ENCODE data around the gene HMCN1.

Gene HMCN1

DNA sequence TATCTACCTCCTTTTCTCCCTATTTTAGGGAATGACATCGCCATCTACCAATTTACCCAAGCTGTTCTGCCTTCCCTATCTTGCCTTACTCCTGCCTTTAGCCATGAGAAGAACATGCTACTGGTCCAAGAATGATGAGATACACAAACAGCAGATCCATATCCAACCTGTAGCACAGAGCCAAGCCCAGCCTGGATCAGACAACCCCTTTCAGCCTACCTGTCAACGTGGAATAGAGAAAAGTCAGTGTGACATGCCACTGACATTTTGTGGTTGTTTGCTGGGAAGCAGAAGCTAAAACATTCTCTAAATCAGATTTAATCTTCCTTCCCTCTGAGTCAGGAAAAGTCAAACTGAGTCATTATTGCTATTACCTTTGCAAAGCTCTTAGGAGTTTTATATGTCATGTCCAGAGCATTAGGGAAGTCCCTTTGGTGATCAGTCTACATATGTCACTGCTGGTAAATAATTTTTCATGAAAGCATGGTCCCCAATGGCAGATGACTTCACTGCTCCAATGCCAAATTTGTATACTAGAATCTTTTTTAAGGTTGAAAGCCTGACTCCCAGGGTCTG, 497.8 kb downstream of the HMCN1 start:
- no peak overlapping the region for H3K4me3 ChIP-seq (ENCODE audit: low read depth, low read length, poor library complexity, severe bottlenecking)
- H4K20me1 ChIP-seq (ENCODE audit: insufficient read depth, low read length), result no peaks in the 10 kb centered on the region
- no peak overlapping the region for H3K4me2 ChIP-seq (ENCODE audit: low read length)
- TF ChIP-seq, protein P1, sequence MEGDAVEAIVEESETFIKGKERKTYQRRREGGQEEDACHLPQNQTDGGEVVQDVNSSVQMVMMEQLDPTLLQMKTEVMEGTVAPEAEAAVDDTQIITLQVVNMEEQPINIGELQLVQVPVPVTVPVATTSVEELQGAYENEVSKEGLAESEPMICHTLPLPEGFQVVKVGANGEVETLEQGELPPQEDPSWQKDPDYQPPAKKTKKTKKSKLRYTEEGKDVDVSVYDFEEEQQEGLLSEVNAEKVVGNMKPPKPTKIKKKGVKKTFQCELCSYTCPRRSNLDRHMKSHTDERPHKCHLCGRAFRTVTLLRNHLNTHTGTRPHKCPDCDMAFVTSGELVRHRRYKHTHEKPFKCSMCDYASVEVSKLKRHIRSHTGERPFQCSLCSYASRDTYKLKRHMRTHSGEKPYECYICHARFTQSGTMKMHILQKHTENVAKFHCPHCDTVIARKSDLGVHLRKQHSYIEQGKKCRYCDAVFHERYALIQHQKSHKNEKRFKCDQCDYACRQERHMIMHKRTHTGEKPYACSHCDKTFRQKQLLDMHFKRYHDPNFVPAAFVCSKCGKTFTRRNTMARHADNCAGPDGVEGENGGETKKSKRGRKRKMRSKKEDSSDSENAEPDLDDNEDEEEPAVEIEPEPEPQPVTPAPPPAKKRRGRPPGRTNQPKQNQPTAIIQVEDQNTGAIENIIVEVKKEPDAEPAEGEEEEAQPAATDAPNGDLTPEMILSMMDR (IDR thresholded peaks at IDR 0.05; ENCODE audit: low read length), result no peak
- no peak for TF ChIP-seq EZH2 (IDR thresholded peaks at IDR 0.05; ENCODE audit: borderline replicate concordance, low read length)
- H3K9ac ChIP-seq (ENCODE audit: low read length), result no peak overlapping the region
- H3K9me2 ChIP-seq (ENCODE audit: low read depth, low read length), result no peaks in the 10 kb centered on the region
- H3K36me3 ChIP-seq (ENCODE audit: insufficient read depth, low read length), result no peaks in the 10 kb centered on the region
- H3F3A ChIP-seq (ENCODE audit: insufficient read depth, low read length), result no peaks in the 10 kb centered on the region
- H3K9me3 ChIP-seq (ENCODE audit: low read length), result no peaks in the 10 kb centered on the region
- no peaks in the 10 kb centered on the region for H3K27me3 ChIP-seq (ENCODE audit: insufficient read depth, low read length)
- no peak overlapping the region for H2AFZ ChIP-seq (ENCODE audit: low read length)
- H3K79me2 ChIP-seq (ENCODE audit: insufficient read depth, low read length), result no peaks in the 10 kb centered on the region
- no peaks in the 10 kb centered on the region for H3K4me1 ChIP-seq (ENCODE audit: insufficient read depth, low read length, severe bottlenecking)
- H3K27ac ChIP-seq (ENCODE audit: low read depth, low read length, poor library complexity, severe bottlenecking), result no peak overlapping the region

DNA sequence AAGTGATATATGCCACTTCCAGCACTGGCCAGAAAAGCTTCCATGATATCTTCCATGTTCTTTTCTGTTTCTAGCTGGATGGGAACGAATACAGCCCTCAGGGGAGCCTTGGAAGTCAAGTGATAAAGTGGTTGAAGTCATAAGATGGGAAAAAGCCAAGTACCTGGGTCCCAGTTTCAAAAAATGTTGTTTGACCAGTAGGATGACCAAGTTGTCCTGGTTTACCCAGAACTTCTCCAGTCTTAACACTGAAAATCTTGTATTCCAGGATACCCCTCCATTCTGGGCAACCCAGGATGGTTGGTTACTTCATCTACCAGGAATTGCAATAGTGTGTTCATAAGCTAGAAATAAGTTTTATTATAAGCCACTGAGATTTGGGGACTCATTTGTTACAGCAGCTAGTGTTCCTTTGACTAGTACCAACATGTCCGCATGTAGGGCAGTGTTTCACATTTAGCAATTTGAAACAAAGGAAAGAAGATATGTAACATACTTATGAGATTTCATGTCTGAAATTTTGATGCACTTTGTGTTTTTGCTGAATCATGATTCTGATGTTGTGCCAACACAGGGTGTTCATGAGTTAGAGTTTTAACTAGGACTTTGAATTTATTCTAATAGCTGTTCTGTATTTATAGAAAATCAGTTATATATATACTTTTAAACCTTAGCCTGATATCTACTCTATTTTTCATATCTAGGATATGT, 500.9 kb downstream of the HMCN1 start:
- no peak overlapping the region for H3K4me3 ChIP-seq (ENCODE audit: low read depth, low read length, poor library complexity, severe bottlenecking)
- no peaks in the 10 kb centered on the region for H3K36me3 ChIP-seq (ENCODE audit: insufficient read depth, low read length)
- H3K79me2 ChIP-seq (ENCODE audit: insufficient read depth, low read length), result no peaks in the 10 kb centered on the region
- no peak overlapping the region for H2AFZ ChIP-seq (ENCODE audit: low read length)
- TF ChIP-seq, protein P1 (IDR thresholded peaks at IDR 0.05; ENCODE audit: low read length), result no peak
- TF ChIP-seq EZH2 (IDR thresholded peaks at IDR 0.05; ENCODE audit: borderline replicate concordance, low read length), result no peak
- H3K4me2 ChIP-seq (ENCODE audit: low read length), result no peak overlapping the region
- no peak overlapping the region for H3K9ac ChIP-seq (ENCODE audit: low read length)
- H3K27me3 ChIP-seq (ENCODE audit: insufficient read depth, low read length), result no peaks in the 10 kb centered on the region
- H3K9me2 ChIP-seq (ENCODE audit: low read depth, low read length), result no peaks in the 10 kb centered on the region
- no peaks in the 10 kb centered on the region for H3F3A ChIP-seq (ENCODE audit: insufficient read depth, low read length)
- H3K4me1 ChIP-seq (ENCODE audit: insufficient read depth, low read length, severe bottlenecking), result no peaks in the 10 kb centered on the region
- H4K20me1 ChIP-seq (ENCODE audit: insufficient read depth, low read length), result no peaks in the 10 kb centered on the region
- no peaks in the 10 kb centered on the region for H3K9me3 ChIP-seq (ENCODE audit: low read length)
- no peak overlapping the region for H3K27ac ChIP-seq (ENCODE audit: low read depth, low read length, poor library complexity, severe bottlenecking)

DNA sequence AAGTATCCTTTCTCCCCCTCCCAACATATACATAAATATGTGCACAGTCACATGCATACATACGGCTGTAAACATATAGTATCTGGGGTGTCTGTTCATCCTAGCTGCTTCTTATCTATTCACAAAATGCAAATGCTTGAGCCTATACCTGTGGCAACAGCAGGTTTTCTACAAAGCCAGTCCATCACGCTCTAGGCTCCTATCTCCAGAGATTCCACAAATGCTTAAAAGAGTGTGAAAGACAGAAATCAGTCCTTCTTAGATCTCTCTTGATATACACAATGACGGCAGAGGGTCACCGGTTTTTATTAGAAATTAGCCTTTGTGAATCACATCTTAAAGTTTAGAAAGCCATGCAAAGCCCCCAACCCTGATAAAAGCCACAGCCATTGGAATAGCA, 501.5 kb downstream of the HMCN1 start:
- Histone ChIP-seq H3K9ac (ENCODE audit: low read length) (no peak overlapping the region), H3K27me3 (ENCODE audit: insufficient read depth, low read length) (no peaks in the 10 kb centered on the region), H3K4me2 (ENCODE audit: low read length) (no peak overlapping the region), H3K36me3 (ENCODE audit: insufficient read depth, low read length) (no peaks in the 10 kb centered on the region), H2AFZ (ENCODE audit: low read length) (no peak overlapping the region), H3F3A (ENCODE audit: insufficient read depth, low read length) (no peaks in the 10 kb centered on the region), H3K27ac (ENCODE audit: low read depth, low read length, poor library complexity, severe bottlenecking) (no peak overlapping the region), H3K4me3 (ENCODE audit: low read depth, low read length, poor library complexity, severe bottlenecking) (no peak overlapping the region), H3K9me2 (ENCODE audit: low read depth, low read length) (no peaks in the 10 kb centered on the region), H4K20me1 (ENCODE audit: insufficient read depth, low read length) (no peaks in the 10 kb centered on the region), H3K4me1 (ENCODE audit: insufficient read depth, low read length, severe bottlenecking) (no peaks in the 10 kb centered on the region), H3K9me3 (ENCODE audit: low read length) (no peaks in the 10 kb centered on the region), H3K79me2 (ENCODE audit: insufficient read depth, low read length) (no peaks in the 10 kb centered on the region)
- TF ChIP-seq, protein P1 (IDR thresholded peaks at IDR 0.05; ENCODE audit: low read length), result no peak
- TF ChIP-seq EZH2 (IDR thresholded peaks at IDR 0.05; ENCODE audit: borderline replicate concordance, low read length), result no peak
